ENCODE data around the gene RCCD1.

GRCh38 chr15:90942354-90943120, 12.1 kb upstream of the RCCD1 start:
- no peak for TF ChIP-seq CTCF (IDR thresholded peaks at IDR 0.05; ENCODE audit: control extremely low read depth in 1 of 3, insufficient read depth in 1 of 3, low read depth in 1 of 3, low read length in 3 of 3)
- no peak for TF ChIP-seq BRCA1 (IDR thresholded peaks at IDR 0.05; ENCODE audit: low read depth, low read length)
- no peak for TF ChIP-seq HDAC6 (IDR thresholded peaks at IDR 0.05; ENCODE audit: low read depth, low read length)
- no peak for TF ChIP-seq USF2 (IDR thresholded peaks at IDR 0.05; ENCODE audit: low read length)
- TF ChIP-seq TAF1 (IDR thresholded peaks at IDR 0.05; ENCODE audit: low read depth, low read length), result no peak
- no peak for TF ChIP-seq TEAD4 (IDR thresholded peaks at IDR 0.05; ENCODE audit: low read depth, low read length)
- TF ChIP-seq ZNF274 (IDR thresholded peaks at IDR 0.05; ENCODE audit: borderline replicate concordance, extremely low read depth, low read length), result no peak
- TF ChIP-seq SAP30 (IDR thresholded peaks at IDR 0.05; ENCODE audit: insufficient read depth, insufficient replicate concordance, low read length), result no peak
- no peak for TF ChIP-seq RFX5 (IDR thresholded peaks at IDR 0.05; ENCODE audit: borderline replicate concordance, low read depth, low read length)
- no peak for TF ChIP-seq EZH2 (IDR thresholded peaks at IDR 0.05; ENCODE audit: low read depth, low read length, severe bottlenecking)
- TF ChIP-seq, protein P1, sequence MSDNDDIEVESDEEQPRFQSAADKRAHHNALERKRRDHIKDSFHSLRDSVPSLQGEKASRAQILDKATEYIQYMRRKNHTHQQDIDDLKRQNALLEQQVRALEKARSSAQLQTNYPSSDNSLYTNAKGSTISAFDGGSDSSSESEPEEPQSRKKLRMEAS (IDR thresholded peaks at IDR 0.05), result no peak
- TF ChIP-seq SP1 (IDR thresholded peaks at IDR 0.05; ENCODE audit: low read depth, low read length), result no peak
- no peak for TF ChIP-seq GTF2F1 (IDR thresholded peaks at IDR 0.05; ENCODE audit: borderline replicate concordance, low read depth, low read length)

All from H1 (cell line).